ENCODE measurements around the gene AGBL1.

The AGBL1 gene

GRCh38 chr15:86857701-86858100, 778.0 kb downstream of the AGBL1 start:
- no peak overlapping the region for H3K4me3 ChIP-seq (ENCODE audit: control insufficient read depth, low read depth, low read length)
- no peak for DNase-seq (ENCODE audit: low read depth)
- TF ChIP-seq, protein P1, sequence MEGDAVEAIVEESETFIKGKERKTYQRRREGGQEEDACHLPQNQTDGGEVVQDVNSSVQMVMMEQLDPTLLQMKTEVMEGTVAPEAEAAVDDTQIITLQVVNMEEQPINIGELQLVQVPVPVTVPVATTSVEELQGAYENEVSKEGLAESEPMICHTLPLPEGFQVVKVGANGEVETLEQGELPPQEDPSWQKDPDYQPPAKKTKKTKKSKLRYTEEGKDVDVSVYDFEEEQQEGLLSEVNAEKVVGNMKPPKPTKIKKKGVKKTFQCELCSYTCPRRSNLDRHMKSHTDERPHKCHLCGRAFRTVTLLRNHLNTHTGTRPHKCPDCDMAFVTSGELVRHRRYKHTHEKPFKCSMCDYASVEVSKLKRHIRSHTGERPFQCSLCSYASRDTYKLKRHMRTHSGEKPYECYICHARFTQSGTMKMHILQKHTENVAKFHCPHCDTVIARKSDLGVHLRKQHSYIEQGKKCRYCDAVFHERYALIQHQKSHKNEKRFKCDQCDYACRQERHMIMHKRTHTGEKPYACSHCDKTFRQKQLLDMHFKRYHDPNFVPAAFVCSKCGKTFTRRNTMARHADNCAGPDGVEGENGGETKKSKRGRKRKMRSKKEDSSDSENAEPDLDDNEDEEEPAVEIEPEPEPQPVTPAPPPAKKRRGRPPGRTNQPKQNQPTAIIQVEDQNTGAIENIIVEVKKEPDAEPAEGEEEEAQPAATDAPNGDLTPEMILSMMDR (IDR thresholded peaks at IDR 0.05; ENCODE audit: control insufficient read depth, insufficient read depth, low read depth, low read length, missing control alignments): no peak

GRCh38 chr15:86863226-86863915, 783.7 kb downstream of the AGBL1 start:
- no peak overlapping the region for H3K4me3 ChIP-seq (ENCODE audit: control insufficient read depth, low read depth, low read length)
- TF ChIP-seq, protein P1 (IDR thresholded peaks at IDR 0.05; ENCODE audit: control insufficient read depth, insufficient read depth, low read depth, low read length, missing control alignments): no peak
- no peak for DNase-seq (ENCODE audit: low read depth)

GRCh38 chr15:86865920-86866319, 786.2 kb downstream of the AGBL1 start:
- H3K4me3 ChIP-seq (ENCODE audit: control insufficient read depth, low read depth, low read length): no peak overlapping the region

DNA sequence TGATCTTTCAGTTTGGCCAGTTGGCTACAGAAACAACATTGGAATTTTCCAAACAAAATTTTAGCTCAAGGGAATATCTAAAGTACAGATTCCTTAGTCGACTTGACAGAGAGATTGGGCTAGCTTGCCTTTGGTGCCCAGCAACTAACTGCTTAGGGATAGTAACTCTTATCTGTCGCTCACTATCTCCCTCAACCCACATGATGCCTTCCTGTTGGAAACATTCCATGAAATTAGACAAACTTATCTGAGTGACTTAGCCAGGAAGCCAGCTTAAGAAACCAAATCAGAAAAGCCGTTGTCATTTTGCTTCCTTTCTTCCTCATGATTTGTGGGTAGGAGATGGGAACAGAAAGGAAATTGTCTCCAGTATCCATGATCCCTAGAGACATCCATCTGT, 791.2 kb downstream of the AGBL1 start:
- TF ChIP-seq, protein P1 (IDR thresholded peaks at IDR 0.05; ENCODE audit: control insufficient read depth, insufficient read depth, low read depth, low read length, missing control alignments): no peak
- no peak overlapping the region for H3K4me3 ChIP-seq (ENCODE audit: control insufficient read depth, low read depth, low read length)
- DNase-seq (ENCODE audit: low read depth): no peak

More at GRCh38 chr15:86865920-86866319, 786.2 kb downstream of the AGBL1 start:
- no peak for DNase-seq (ENCODE audit: low read depth)
- TF ChIP-seq, protein P1 (IDR thresholded peaks at IDR 0.05; ENCODE audit: control insufficient read depth, insufficient read depth, low read depth, low read length, missing control alignments): no peak

DNA sequence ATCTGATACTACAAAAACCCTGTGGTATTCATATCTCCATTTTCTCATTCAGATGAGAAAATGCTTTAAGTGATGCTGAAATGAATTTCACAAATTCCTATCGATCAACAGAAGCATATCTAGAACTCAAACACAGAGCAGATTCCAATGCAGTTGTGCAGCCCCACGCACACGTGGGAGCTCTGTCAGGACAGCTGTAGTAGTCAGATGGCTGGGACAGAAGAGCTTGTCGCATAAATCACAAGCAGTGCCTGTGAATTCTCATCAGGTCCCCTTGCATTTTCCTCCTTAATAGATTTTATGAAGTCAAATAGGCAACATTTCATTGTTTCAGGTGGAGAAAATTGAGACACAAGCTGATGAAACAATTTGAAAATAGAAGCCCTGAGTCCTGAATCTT, 792.3 kb downstream of the AGBL1 start:
- DNase-seq (ENCODE audit: low read depth): no peak
- TF ChIP-seq, protein P1 (IDR thresholded peaks at IDR 0.05; ENCODE audit: control insufficient read depth, insufficient read depth, low read depth, low read length, missing control alignments): no peak
- H3K4me3 ChIP-seq (ENCODE audit: control insufficient read depth, low read depth, low read length): no peak overlapping the region

GRCh38 chr15:86872782-86873181, 793.1 kb downstream of the AGBL1 start:
- H3K4me3 ChIP-seq (ENCODE audit: control insufficient read depth, low read depth, low read length): no peak overlapping the region
- TF ChIP-seq, protein P1 (IDR thresholded peaks at IDR 0.05; ENCODE audit: control insufficient read depth, insufficient read depth, low read depth, low read length, missing control alignments): no peak

More at GRCh38 chr15:86872782-86873181, 793.1 kb downstream of the AGBL1 start:
- no peak for DNase-seq (ENCODE audit: low read depth)

Measured in AG09309 (cell line).